ENCODE measurements around the gene MGAT2.

- TF ChIP-seq MAX (IDR thresholded peaks at IDR 0.05) (no peak), CTCF (IDR thresholded peaks at IDR 0.05; ENCODE audit: low read depth, low read length, missing input control) (no peak), ZBTB33 (IDR thresholded peaks at IDR 0.05) (no peak), TAF1 (conservative IDR thresholded peaks at IDR 0.05) (no peak), YY1 (IDR thresholded peaks at IDR 0.05) (no peak), HNF4A (conservative IDR thresholded peaks at IDR 0.05) (no peak), GABPA (IDR thresholded peaks at IDR 0.05 in 1 of 2, conservative IDR thresholded peaks at IDR 0.05 in 1 of 2) (no peak)
These were observed 49.9 kb downstream of the MGAT2 start for GRCh38 chr14:49670475-49670874.

Data from liver (tissue), 3 donors.